ENCODE data around the gene MPL.

MPL gene

DNA sequence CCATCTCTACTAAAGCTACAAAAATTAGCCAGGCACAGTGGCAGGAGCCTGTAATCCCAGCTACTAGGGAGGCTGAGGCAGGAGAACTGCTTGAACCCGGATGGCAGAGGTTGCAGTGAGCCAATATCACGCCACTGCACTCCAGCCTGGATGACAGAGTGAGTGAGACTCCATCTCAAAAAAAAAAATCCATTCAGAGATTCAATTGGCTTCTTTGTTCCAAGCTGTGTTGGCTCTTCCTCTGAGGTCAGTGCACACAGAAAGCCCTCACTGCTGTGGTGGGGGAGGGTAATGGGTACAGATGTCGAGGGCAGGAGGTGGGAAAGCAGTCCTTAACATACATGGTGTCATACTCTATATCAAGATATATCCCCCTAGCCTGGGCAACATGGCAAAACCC lies 22.1 kb upstream of the MPL start:
- Histone ChIP-seq H3K27me3 (ENCODE audit: insufficient read depth, low read depth) (no peaks in the 10 kb centered on the region; the same call in 1 of the 2 replicates), H3K27ac (no peak overlapping the region), H3K36me3 (ENCODE audit: insufficient read depth) (no peaks in the 10 kb centered on the region), H3K4me2 (no peak overlapping the region), H2AFZ (ENCODE audit: low read depth) (no peak overlapping the region), H3K9ac (no peak overlapping the region), H3K4me1 (ENCODE audit: low read depth, poor library complexity, severe bottlenecking) (no peaks in the 10 kb centered on the region), H3K4me3 (IDR thresholded peaks at IDR 0.05; ENCODE audit: insufficient read depth, low read depth, low read length) (no peak overlapping the region), H4K20me1 (ENCODE audit: insufficient read depth) (no peaks in the 10 kb centered on the region), H3K79me2 (ENCODE audit: insufficient read depth, low read depth) (no peaks in the 10 kb centered on the region)
- TF ChIP-seq, protein P1, sequence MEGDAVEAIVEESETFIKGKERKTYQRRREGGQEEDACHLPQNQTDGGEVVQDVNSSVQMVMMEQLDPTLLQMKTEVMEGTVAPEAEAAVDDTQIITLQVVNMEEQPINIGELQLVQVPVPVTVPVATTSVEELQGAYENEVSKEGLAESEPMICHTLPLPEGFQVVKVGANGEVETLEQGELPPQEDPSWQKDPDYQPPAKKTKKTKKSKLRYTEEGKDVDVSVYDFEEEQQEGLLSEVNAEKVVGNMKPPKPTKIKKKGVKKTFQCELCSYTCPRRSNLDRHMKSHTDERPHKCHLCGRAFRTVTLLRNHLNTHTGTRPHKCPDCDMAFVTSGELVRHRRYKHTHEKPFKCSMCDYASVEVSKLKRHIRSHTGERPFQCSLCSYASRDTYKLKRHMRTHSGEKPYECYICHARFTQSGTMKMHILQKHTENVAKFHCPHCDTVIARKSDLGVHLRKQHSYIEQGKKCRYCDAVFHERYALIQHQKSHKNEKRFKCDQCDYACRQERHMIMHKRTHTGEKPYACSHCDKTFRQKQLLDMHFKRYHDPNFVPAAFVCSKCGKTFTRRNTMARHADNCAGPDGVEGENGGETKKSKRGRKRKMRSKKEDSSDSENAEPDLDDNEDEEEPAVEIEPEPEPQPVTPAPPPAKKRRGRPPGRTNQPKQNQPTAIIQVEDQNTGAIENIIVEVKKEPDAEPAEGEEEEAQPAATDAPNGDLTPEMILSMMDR (conservative IDR thresholded peaks at IDR 0.05; ENCODE audit: low read depth, low read length): no peak

DNA sequence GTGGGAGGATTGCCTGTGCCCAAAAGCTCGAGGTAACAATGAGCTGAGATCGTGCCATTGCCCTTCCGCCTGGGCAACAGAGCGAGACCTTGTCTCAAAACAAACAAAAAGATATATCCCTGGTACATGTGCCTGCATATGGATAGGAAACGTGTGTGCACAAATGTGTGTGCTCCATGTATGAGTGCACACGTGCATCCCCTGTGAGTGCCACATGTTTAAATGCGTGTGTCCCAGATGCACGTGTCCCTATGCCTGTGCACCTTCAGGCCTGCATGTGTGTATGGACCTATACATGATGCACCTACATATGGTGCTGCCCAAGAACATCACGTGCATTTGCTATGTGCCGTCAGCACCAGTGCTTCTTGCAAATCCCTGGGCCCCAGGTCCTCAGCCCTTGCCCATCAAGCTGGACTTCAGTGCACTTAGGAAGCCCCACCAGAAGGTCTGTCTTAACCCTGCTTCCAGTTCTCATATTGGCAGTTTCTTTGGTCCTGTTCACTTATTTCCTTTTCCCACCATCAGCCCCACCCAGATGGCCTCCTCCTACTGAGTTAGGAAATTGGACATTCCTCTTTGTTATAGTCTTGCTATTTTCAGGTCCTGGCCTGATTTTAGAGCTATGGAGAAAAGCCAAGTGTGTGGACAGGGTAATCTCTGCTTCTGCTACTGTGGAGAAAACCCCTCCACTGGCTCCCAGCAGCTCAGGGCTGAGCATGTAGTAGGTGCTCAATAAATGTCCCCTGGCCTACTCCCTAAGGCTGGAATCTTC lies 21.5 kb upstream of the MPL start:
- Histone ChIP-seq H3K79me2 (ENCODE audit: insufficient read depth, low read depth) (no peaks in the 10 kb centered on the region), H3K36me3 (ENCODE audit: insufficient read depth) (no peaks in the 10 kb centered on the region), H3K4me3 (IDR thresholded peaks at IDR 0.05; ENCODE audit: insufficient read depth, low read depth, low read length) (no peak overlapping the region), H2AFZ (ENCODE audit: low read depth) (no peak overlapping the region), H3K9ac (no peak overlapping the region), H3K27ac (no peak overlapping the region), H4K20me1 (ENCODE audit: insufficient read depth) (no peaks in the 10 kb centered on the region), H3K4me1 (ENCODE audit: low read depth, poor library complexity, severe bottlenecking) (no peaks in the 10 kb centered on the region), H3K4me2 (no peak overlapping the region), H3K27me3 (ENCODE audit: insufficient read depth, low read depth) (no peaks in the 10 kb centered on the region)
- TF ChIP-seq, protein P1 (conservative IDR thresholded peaks at IDR 0.05; ENCODE audit: low read depth, low read length): no peak

DNA sequence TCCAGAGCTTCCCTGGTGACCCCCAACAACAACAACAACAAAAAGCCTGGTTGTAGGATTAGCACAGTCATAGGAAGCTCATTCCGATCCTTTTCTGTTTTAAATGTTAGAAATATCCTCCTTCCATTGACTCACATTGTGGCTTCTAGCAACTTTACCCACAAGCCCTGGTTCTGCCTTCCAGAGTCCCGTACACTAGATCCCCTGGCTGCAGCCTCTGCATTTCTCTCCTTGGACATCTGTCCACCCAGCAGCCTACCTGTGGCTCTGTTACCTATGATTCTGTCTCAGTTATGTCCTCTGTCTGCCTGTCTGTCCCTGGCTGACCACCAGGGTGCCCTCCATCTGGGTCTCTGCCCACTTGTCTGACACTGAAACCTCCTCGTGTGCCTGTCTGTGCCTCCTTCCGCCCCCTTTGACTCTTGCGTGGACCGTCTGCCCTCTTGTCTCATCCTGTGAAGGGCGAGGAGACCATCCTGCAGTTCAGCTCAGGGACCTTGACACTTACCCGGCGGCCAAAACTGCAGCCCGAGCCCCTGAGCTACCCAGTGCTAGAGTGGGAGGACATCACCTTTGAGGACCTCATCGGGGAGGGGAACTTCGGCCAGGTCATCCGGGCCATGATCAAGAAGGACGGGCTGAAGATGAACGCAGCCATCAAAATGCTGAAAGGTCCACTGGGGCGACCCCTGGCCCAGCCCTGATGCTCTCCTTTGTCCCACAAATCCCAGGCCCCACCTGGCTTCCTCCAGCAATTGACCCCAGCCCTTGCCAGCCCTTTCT lies 20.7 kb upstream of the MPL start:
- H2AFZ ChIP-seq (ENCODE audit: low read depth): no peak overlapping the region
- TF ChIP-seq, protein P1 (conservative IDR thresholded peaks at IDR 0.05; ENCODE audit: low read depth, low read length): no peak
- no peaks in the 10 kb centered on the region for H3K27me3 ChIP-seq (ENCODE audit: insufficient read depth, low read depth)
- no peak overlapping the region for H3K27ac ChIP-seq
- H3K9ac ChIP-seq: no peak overlapping the region
- no peaks in the 10 kb centered on the region for H3K4me1 ChIP-seq (ENCODE audit: low read depth, poor library complexity, severe bottlenecking)
- H3K4me3 ChIP-seq (IDR thresholded peaks at IDR 0.05; ENCODE audit: insufficient read depth, low read depth, low read length): no peak overlapping the region
- H3K4me2 ChIP-seq: no peak overlapping the region
- H3K36me3 ChIP-seq (ENCODE audit: insufficient read depth): no peaks in the 10 kb centered on the region
- no peaks in the 10 kb centered on the region for H3K79me2 ChIP-seq (ENCODE audit: insufficient read depth, low read depth)
- H4K20me1 ChIP-seq (ENCODE audit: insufficient read depth): no peaks in the 10 kb centered on the region

DNA sequence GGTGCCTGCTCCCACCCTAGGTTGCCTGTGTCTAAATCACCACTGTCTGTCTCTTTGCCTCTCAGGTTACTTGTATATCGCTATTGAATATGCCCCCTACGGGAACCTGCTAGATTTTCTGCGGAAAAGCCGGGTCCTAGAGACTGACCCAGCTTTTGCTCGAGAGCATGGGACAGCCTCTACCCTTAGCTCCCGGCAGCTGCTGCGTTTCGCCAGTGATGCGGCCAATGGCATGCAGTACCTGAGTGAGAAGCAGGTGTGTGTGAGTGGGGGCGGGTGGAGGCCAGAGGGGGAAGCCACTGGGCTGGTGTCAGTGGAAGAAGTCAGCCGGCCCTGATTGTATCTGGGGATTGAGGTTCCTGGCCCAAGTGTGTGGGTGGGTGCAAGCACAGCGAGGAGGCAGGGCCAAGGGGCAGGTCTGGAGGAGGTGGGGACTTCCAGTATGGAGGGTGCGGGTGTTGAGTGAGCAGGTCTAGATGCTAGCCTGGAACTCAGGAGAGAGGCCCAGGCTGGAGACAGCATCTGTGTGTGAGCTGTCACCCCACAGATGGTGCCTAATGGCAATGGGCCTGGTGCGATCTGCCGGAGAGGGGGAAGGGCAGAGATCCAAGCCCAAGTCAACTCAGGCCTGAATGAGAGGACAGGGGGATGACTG lies 19.7 kb upstream of the MPL start:
- H3K36me3 ChIP-seq (ENCODE audit: insufficient read depth): no peaks in the 10 kb centered on the region
- H2AFZ ChIP-seq (ENCODE audit: low read depth): no peak overlapping the region
- no peak overlapping the region for H3K27ac ChIP-seq
- no peak overlapping the region for H3K4me3 ChIP-seq (IDR thresholded peaks at IDR 0.05; ENCODE audit: insufficient read depth, low read depth, low read length)
- no peak overlapping the region for H3K9ac ChIP-seq
- TF ChIP-seq, protein P1 (conservative IDR thresholded peaks at IDR 0.05; ENCODE audit: low read depth, low read length): no peak
- H3K27me3 ChIP-seq (ENCODE audit: insufficient read depth, low read depth): no peaks in the 10 kb centered on the region
- H3K4me1 ChIP-seq (ENCODE audit: low read depth, poor library complexity, severe bottlenecking): no peaks in the 10 kb centered on the region
- no peaks in the 10 kb centered on the region for H4K20me1 ChIP-seq (ENCODE audit: insufficient read depth)
- no peak overlapping the region for H3K4me2 ChIP-seq
- no peaks in the 10 kb centered on the region for H3K79me2 ChIP-seq (ENCODE audit: insufficient read depth, low read depth)
